Measurements from ENCODE around the gene RAB11FIP3.
"Not testable (repeated sequence)": the region's sequence is repeated elsewhere in the genome, so short reads cannot be mapped to it uniquely, and the experiment has no call there.

The RAB11FIP3 gene

DNA sequence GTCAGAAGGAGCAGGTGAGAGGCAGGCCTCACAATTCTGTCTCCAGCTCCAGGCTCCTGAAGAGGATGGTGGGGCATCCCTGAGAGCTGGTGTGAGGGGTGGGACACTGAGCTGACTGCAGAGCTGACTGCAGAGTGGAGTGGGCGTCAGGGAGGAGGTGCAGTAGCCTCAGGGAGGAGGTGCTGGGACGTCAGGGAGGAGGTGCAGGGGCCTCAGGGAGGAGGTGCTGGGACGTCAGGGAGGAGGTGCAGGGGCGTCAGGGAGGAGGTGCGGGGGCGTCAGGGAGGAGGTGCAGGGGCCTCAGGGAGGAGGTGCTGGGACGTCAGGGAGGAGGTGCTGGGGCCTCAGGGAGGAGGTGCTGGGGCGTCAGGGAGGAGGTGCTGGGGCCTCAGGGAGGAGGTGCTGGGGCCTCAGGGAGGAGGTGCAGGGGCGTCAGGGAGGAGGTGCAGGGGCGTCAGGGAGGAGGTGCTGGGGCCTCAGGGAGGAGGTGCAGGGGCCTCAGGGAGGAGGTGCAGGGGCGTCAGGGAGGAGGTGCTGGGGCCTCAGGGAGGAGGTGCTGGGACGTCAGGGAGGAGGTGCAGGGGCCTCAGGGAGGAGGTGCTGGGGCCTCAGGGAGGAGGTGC, 41.9 kb downstream of the RAB11FIP3 start:
- DNase-seq (ENCODE audit: low read depth) = not testable (repeated sequence)

DNA sequence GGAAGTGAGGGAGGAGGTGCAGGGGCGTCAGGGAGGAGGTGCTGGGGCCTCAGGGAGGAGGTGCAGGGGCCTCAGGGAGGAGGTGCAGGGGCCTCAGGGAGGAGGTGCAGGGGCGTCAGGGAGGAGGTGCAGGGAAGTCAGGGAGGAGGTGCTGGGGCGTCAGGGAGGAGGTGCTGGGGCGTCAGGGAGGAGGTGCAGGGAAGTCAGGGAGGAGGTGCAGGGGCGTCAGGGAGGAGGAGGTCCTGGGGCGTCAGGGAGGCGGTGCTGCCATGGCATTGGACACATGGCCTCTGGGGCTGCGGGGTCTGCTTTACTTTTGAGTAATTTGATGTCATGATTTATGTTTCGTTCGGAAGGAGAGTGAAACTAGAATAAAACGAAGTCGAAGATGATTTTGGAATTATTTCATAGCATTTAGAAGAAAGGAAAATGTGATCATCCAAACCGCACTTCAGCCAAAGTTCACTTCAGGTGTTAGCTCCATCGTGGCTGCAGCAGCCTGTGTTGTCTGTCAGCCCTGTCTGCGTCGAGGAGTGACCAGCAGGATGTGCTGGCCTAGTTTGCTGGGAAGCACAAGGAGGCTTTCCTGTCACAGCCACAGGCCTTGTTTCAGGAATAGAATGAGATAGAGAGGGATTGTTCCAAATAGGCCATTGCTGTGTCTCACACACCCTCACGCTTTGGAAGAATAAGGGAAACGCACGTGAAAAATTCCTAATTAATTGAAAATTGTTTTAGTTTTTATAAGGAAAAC, 42.8 kb downstream of the RAB11FIP3 start:
- DNase-seq (ENCODE audit: low read depth) = no peak

DNA sequence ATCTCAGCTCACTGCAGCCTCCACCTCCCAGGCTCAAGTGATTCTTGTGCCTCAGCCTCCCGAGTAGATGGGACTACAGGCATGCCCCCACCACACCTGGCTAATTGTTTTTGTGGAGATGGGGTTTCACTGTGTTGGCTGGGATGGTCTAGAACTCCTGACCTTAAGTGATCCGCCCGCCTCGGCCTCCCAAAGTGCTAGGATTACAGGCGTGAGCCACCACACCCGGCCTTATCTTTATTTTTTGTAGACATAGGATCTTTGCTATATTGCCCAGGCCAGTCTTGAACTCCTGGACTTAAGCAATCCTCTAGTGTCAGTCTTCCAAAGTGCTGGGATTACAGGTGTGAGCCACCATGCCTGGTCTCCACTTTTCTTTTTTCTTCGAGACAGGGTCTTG, 44.0 kb downstream of the RAB11FIP3 start:
- DNase-seq (ENCODE audit: low read depth) = not testable (repeated sequence)

DNA sequence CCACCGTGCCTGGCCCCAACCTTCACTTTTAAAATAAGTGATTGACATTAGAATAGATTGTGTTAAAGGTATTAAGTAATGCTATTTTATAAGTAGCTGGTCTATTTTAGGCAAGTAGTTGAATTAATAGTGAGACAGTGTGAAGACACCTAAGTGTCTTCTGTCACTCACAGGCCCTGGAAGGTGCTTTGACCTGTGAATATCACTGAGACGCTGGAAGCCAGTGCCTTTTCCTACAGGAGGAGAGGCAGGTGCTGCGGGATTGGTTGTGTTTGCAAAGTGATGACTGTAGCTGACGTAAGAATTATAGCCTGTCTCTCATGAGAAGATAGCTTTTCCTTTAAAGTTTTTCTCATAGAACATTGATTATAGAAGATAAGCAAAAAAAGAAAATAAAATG, 45.0 kb downstream of the RAB11FIP3 start:
- DNase-seq (ENCODE audit: low read depth) = no peak

DNA sequence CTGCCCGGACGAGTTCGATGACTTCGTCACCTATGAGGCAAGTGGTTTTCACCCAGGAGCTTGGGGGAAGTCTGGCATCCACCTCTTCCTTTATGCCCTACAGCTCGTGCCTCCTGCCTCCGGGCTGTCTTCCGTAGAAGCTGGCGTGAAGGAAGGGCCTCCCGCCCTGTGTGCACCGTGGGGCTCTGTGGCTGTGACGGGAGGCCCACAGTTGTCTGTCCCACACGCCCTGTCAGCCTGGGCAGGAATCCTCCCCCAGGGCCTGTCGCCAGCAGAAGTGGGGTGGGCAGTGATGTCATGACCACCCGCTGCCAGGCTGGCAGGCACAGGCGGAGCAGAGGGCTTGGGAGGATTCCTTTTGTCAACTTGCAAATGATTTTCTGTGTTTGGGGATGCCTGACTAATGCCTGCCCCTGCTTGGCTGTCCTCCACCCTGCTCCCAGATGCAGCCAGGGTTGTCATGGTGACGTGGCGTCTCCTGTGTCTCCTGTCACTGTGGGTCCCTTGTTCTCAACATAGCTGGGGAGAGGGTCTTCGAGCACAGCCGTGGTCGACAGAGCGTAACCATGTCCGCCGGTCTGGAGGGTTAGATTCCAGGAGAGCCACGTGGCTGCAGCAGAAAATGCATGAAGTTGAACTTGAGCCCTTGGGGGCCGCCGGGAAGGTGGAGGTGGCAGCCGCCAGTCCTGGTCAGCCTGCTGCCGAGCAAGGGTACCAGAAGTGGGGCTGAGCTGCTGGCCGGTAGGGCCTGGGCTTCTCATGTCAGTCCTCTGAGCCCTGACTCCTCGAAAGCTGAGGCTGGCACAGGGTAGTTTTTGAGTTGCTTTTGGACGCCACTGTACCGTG, 46.1 kb downstream of the RAB11FIP3 start:
- DNase-seq (ENCODE audit: low read depth) = no peak

DNA sequence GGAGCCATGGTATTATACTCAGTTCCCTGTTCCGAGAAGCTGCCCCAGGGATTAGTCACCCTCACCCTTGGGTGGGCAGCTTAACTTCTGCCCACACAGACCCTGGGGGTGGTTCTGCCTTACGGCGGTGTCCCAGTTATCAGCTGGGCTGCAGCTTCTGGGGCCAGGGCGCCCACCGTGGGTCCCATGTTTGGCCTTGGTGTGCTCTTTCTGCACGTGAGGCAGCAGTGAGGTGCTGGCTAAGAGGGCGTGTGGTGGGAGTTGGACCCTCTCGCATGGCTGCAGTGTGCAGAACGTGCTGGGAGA, 46.7 kb downstream of the RAB11FIP3 start:
- DNase-seq (ENCODE audit: low read depth) = no peak

DNA sequence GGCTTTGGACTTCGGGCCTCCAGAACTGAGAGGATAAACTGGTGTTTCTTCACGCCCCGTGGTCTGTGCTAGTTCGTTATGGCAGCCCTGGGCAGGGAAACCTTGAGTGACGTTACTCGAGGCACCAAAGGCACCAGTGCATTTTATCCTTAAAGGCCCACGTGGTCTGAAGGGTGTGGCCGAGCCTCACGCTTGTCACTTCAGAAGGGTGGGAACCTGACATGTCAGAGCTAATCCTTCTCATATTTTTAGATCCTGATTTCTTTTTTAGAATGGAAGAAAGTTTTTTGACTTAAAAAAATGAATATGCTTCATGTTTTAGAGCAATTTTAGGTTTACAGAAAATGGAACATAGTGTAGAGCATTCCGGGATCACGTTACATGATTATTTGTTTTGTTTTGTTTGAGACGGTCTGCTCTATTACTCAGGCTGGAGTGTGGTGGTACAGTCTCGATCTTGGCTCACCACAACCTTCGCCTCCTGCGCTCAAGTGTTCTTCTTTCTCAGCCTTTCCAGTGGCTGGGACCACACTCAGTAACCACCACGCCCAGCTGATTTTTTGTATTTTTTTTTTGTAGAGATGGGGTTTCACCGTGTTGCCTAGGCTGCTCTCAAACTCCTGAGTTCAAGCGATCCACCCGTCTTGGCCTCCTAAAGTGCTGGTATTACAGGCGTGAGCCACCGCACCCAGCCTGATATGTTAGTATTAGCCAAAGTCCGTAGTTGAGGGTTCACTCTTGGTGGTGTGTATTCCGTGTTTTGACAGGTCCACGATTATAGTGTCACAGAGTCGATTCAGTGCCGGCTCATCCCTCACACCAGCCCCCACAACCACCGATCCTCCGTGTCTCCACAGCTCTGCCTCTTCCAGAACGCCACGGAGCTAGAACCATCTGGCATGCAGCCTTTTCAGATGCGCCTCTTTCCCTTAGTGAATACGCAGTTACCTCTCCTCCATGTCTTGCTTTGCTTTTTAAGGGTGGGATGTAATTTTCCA, 47.9 kb downstream of the RAB11FIP3 start:
- DNase-seq (ENCODE audit: low read depth) = no peak

DNA sequence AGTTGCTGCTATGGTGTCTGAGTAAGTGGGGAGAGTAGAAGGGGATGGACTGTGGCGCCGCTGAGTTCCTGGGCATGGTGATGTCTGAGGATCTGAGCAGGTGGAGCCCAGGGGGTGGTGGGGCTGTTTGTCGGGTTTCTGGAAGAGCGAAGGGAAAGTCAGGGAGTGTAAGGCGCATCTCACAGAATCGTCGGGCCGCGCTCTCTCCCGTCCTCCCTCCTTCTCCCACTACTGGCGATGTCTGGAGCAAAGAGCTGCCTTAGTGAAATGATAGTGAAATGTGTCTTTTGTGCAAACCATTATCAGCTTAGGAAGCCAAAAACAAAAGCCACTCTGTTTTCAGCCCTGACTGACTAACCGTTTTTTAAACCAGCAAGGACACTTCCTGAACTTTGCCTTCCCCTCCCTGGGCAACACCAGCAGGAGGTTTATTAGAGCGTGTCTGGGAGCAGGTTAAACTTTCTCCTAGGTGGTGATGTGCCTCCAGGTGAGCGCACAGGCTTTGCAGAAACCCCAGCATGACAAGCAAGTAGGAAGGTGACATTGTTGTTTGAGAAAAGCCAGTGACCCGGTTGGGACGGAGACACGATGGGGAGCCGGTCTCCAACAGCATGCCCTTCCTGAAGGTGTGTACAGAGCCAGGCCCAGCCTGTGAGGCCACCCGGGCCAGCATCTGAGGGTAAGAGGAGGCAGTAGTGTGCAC, 49.1 kb downstream of the RAB11FIP3 start:
- no peak for DNase-seq (ENCODE audit: low read depth)

DNA sequence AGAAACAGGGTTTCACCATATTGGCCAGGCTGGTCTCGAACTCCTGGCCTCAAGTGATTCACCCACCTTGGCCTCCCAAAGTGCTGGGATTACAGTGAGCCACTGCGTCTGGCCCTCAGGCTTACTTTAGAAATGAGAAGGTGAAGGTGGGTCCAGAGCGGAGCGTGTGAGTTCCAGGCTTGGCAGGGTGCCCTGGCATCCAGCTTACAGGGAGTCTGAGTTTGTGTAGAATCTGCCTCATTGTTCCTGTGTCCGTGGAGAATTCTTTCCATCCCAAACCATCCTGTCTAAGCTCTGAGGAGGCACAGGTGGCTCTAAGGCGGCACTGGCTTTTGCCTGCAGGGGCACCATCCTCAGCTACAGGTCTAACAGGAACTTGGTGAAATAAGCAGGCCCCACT, 50.6 kb downstream of the RAB11FIP3 start:
- DNase-seq (ENCODE audit: low read depth) = no peak

DNA sequence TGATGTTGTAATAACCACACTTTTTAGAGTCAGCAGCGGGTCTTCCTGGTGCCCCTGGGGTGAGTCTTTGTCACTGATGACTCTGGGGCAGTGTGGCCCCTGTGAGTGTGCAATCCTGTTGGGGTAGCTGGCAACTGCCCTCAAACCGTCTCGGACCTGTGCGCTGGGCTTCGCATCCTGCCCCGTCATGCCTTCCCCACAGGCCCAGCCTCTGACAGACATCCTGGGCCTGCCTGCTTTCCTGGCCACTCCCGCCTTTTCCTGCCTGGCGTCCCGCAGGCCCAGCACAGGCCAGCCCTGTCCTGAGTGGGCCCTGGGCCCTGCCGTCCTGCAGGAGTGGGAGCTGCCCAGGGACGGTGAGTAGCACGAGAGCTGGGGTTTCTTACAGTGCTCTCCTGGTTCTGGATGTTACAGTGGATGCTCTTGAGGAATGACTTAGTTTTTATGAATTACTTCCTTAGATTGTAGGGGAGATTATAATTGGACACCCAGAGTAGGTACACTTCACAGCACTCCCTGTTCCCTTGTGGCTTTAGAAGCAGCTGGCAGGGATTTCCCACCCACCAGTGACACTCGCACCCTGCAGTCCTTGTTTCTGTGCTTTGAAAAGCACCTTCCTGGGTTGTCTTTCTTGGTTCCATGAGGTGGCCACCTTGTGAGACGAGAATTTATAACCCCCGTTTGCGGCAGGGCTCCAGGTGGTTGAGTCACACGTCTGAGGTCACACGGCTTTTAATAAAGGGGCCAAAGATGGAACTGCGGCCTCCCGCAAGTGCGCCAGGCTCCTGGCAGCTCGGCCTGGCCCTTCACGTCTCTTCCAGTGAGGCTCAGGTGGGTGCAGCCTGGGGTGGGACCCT, 52.1 kb downstream of the RAB11FIP3 start:
- no peak for DNase-seq (ENCODE audit: low read depth)

DNA sequence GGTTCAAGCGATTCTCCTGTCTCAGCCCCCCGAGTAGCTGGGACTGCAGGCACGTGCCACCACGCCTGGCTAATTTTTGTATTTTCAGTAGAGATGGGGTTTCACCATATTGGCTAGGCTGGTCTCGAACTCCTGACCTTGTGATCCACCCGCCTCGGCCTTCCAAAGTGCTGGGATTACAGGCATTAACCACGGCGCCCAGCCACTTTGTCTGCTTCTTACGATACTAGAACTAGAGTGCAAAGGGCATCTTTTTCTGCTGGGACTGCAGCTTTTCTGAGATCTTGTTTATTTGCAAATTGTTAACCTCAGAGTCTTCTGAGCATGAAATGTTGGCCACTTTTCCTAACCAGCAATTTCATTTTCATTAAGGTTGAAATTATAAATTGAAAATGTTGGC, 52.8 kb downstream of the RAB11FIP3 start:
- DNase-seq (ENCODE audit: low read depth) = not testable (repeated sequence)

DNA sequence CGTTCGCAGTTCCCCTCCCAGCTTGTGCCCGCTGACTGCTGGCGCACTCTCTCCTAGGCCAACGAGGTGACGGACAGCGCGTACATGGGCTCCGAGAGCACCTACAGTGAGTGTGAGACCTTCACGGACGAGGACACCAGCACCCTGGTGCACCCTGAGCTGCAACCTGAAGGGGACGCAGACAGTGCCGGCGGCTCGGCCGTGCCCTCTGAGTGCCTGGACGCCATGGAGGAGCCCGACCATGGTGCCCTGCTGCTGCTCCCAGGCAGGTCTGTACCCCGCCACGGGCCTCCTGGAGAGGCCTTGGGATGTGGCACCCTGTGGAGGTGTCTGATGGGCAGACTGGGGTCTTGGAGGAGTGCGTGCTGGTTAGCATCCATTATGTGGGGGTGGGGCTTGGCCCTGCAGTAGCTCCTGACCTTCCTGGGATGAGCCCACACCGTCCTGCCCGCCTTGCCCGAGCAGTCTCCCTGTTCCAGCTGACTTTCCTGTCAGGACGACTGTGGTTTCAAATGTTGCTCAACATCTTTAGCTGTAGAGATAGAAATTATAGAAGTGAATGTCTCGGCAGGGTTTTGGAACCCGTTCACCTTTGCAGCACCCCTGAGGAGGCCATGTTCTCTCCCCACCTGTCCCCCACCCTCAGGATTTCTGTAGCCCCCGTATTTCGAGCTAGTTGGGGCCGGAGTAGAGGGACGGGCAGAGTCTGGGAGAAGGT, 57.2 kb downstream of the RAB11FIP3 start:
- no peak for DNase-seq (ENCODE audit: low read depth)

DNA sequence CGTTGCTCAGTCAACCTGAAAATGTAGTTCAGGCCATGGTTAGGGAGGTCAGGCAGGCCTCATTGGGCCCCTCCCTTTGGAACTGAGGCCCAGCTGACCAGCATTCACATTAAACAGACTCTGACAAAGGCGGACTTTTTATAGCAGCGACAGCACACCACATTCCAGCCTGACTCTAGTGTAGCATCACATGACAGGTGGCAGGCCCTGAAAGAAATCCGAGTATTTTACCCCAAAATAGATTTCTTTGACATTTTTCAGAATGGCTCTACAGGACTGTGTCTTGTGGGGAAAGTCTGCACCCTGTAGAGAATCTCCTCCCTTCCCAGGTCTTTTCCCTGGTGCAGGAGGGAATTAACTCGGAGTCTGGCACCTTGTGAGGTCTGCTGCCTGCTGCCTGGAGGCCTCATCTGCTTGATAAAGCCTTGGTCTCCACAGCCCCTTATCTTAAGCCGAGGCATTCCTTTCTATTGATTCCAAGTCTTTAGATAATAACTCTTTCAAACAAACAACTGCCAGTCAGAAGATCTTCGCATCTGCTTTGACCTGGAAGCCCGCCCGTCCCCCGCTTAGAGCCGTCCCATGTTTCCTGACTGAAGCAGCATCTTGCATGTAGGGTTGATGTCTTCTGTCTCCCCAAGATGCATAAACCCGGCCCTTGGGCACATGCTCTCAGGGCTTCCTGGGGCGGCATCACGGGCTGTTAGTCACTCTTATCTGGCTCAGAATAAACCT, 58.1 kb downstream of the RAB11FIP3 start:
- no peak for DNase-seq (ENCODE audit: low read depth)

DNA sequence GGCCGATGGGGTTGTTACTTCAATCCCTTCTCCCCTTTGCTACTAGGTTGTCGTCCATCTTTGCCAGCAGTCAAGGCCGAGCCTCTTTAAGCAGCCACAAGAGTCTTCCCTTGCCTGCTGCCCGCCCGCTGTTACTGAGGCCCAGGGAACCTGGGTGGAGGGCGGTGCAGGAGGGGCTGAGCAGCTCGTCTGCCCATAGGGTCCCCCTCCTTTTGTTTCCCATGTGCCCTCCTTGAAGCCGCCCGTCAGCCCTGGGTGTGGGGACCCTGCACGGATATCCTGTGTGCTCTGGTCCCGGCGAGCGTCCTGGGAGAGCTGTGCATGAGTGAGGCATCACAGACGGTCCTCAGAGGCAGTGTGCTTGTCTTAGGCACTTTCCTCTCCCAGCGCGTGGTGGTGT, 64.2 kb downstream of the RAB11FIP3 start:
- no peak for DNase-seq (ENCODE audit: low read depth)

DNA sequence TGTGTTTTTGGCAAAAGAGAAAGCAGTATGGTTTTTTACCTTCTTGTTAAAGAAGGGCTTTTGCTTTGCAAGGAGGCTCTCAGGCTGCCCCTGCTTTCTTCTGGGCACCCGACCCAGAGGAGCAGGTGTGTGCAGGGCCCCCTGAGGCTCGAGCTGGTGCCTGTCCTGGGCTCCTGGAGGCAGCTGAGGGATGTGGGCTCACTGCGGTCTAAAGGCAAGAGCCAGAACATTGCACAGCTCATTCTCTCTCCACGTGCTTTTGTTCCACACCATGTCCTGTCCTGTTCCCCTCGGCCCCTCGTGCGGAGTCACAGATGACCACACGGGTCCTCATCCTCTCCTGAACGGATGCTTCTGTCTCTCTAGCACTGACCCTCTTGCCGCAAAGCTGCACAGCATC, 65.3 kb downstream of the RAB11FIP3 start:
- no peak for DNase-seq (ENCODE audit: low read depth)

DNA sequence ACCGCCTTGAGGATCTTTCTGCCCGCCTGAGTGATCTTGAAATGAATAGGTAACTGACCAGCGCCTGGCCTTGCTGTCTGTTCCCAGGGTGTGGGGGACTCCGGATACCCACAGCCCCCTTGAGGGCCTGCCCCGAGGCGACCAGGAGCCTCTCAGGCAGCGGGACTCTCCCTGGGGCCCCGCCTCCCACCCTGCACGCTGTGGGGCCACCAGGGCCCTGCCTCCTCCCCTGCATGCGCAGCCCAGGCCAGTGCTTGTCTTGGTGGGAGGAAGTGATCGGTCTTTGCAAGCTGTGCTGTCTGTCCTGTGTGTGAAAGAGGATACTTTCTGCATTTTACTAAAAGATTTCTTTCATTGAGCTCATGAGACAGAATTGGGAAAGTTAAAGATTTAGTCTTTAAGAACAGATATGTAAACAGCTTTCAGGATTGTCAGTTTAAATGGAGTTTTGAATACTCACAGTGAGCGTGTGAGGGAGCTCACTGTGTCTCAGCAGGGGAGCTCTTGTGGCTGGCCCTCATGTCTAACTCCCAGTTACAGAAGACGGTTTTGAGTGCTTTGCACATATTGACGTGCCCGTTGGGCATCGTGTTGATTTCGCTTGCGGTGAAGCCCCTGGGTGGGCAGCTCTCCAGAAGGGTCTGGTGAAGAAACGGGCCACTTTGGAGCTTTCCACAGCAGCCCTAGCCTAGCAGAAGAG, 65.9 kb downstream of the RAB11FIP3 start:
- no peak for DNase-seq (ENCODE audit: low read depth)

DNA sequence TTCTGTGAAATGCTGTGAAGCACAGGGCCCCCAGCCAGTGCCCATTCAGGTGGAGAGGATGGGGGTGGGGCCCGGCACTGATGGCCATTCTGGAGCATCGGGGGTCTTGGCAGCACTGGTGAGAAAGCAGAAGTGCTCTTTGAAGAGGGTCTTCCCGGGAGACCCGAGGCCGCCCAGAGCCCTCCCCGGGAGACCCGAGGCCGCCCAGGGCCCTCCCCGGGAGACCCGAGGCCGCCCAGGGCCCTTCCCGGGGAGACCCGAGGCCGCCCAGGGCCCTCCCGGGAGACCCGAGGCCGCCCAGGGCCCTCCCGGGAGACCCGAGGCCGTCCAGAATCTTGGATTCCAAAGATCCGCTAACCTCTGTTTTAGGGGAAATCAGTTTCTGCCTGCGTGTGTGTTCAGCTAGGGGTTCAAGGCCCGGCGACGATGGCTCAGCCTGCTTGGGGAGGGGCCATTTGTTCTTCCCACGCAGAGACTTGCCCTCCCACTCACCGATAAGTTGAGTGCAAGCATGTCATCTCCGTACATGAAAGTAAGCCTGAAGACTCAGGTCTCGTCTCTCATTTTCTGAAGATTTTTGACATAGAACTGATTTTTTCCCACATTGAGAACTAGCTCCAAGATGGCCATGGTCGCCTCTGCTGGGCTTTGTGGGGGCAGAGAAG, 66.9 kb downstream of the RAB11FIP3 start:
- no peak for DNase-seq (ENCODE audit: low read depth)

DNA sequence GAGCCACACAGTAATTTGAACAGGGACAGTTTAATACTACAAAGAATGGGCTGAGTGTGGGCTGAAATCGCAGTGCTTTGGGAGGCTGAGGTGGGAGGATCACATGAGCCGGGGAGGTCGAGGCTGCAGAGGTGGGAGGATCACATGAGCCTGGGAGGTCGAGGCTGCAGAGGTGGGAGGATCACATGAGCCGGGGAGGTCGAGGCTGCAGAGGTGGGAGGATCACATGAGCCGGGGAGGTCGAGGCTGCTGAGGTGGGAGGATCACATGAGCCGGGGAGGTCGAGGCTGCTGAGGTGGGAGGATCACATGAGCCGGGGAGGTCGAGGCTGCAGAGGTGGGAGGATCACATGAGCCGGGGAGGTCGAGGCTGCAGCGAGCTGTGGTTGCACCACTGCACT, 69.2 kb downstream of the RAB11FIP3 start:
- not testable (repeated sequence) for DNase-seq (ENCODE audit: low read depth)
